Panc1 (cell line): ENCODE data around the gene DOLK. TPM values are rescaled to one million over a fixed set of nuclear protein-coding genes. Genes with fewer than 3 reads are reported as not detected.

Experiments
- ATAC-seq: fragments of 200-7000 bp; cut with Tn5 transposase; 2 replicates; pipeline ENCODE4 v1.9.1; 2020; ENCODE audit warnings: mild to moderate bottlenecking, moderate library complexity
- BruUV-seq: library from RNA; stranded (reverse); fragments of 400-500 nt; replicated peaks from 2 replicates; lab custom pipeline; 2021; lab: Mats Ljungman, UMichigan
- CTCF ChIA-PET: fragments of 300-600 bp; sonication (Branson Sonifier 250); formaldehyde crosslinking; loops from one replicate; lab custom pipeline; 2022; ENCODE audit warnings: antibody characterized with exemption; lab: Charles Lee
- POLR2A ChIA-PET: fragments of 300-600 bp; sonication (Branson Sonifier 250); formaldehyde crosslinking; loops from one replicate; lab custom pipeline; 2022; ENCODE audit warnings: antibody characterized with exemption; lab: Charles Lee
- DNase-seq: peaks from one replicate; pipeline ENCODE4 v3.0.0-alpha.2; 2010; ENCODE audit warnings: low read depth, low spot score
- H3K27ac ChIP-seq: 2 replicates; pipeline ENCODE4 v1.5.1; 2011; ENCODE audit warnings: mild to moderate bottlenecking, low read length, inconsistent platforms
- H3K27me3 ChIP-seq: fragments of 200-500 bp; sonication (Bioruptor generic); 2 replicates; pipeline ENCODE4 v1.6.0; 2014; ENCODE audit warnings: low read length, inconsistent platforms; ENCODE audit not compliant: control insufficient read depth, insufficient read depth
- H3K36me3 ChIP-seq: fragments of 200-500 bp; sonication (Bioruptor generic); 2 replicates; pipeline ENCODE4 v1.5.1; 2014; ENCODE audit warnings: inconsistent platforms, mild to moderate bottlenecking, low read length, moderate library complexity; ENCODE audit not compliant: control insufficient read depth, insufficient read depth
- H3K4me1 ChIP-seq: 2 replicates; pipeline ENCODE4 v1.5.1; 2011; ENCODE audit warnings: inconsistent platforms, mild to moderate bottlenecking, low read length, moderate library complexity; ENCODE audit not compliant: control insufficient read depth, insufficient read depth
- H3K4me3 ChIP-seq, 2 experiments: 2 replicates each; pipeline ENCODE4 v1.5.1; 2011 to 2012; ENCODE audit warnings: low read depth in 2 of 2, low read length in 2 of 2, mild to moderate bottlenecking in 2 of 2, inconsistent platforms in 1 of 2, moderate library complexity in 1 of 2
- H3K9me3 ChIP-seq: fragments of 200-500 bp; sonication (Bioruptor generic); 2 replicates; pipeline ENCODE4 v1.5.1; 2014; ENCODE audit warnings: low read depth, mild to moderate bottlenecking, inconsistent platforms, low read length, moderate library complexity; ENCODE audit not compliant: control insufficient read depth, insufficient read depth
- CTCF ChIP-seq: fragments of 450-650 bp; IDR thresholded peaks from 2 replicates; pipeline ENCODE4 v1.5.1; 2017; ENCODE audit warnings: mild to moderate bottlenecking
- POLR2AphosphoS5 ChIP-seq: IDR thresholded peaks from 2 replicates; pipeline ENCODE4 v1.6.1; 2012; ENCODE audit warnings: mild to moderate bottlenecking, low read depth, low read length, moderate library complexity
- REST ChIP-seq, 2 experiments: IDR thresholded peaks; 2 replicates each; pipeline ENCODE4 v1.6.1; 2011 to 2012; ENCODE audit warnings: low read depth in 2 of 2, control low read depth in 1 of 2, low read length in 1 of 2, mild to moderate bottlenecking in 1 of 2, moderate library complexity in 1 of 2; ENCODE audit not compliant: insufficient read depth in 1 of 2
- SIN3A ChIP-seq: IDR thresholded peaks from 2 replicates; pipeline ENCODE4 v1.6.1; 2012; ENCODE audit warnings: low read depth, mild to moderate bottlenecking, low read length, moderate library complexity, borderline replicate concordance; ENCODE audit not compliant: insufficient read depth
- TCF7L2 ChIP-seq: IDR thresholded peaks from 2 replicates; pipeline ENCODE4 v1.6.1; 2011; ENCODE audit warnings: mild to moderate bottlenecking, low read depth, low read length, inconsistent platforms
- in situ Hi-C: cut with HindIII; loops from 2 replicates; pipeline ENCODE4 v1.10.0; 2016; ENCODE audit warnings: low sequenced_read_pairs, low pct_unique_long_range_greater_than_20kb
- intact Hi-C: fragments of 100-400 bp; cut with micrococcal nuclease; formaldehyde crosslinking; loops from one replicate; pipeline ENCODE4 v1.10.0; 2022; ENCODE audit not compliant: unreplicated experiment
- total RNA-seq: library from RNA; stranded (reverse); gene quantifications from one replicate; pipeline ENCODE4 v1.2.1, GENCODE V29; 2021; ENCODE audit not compliant: unreplicated experiment

Gene DOLK
- total RNA-seq, 1 experiment from 2014 or later, result 20.0 TPM

GRCh38 chr9:128905964-128906363, 41.4 kb downstream of the DOLK start:
- Histone ChIP-seq H3K36me3 (no peaks in the 10 kb centered on the region), H3K27me3 (no peaks in the 10 kb centered on the region), H3K4me3 (no peak overlapping the region), H3K4me1 (no peaks in the 10 kb centered on the region), H3K9me3 (no peaks in the 10 kb centered on the region), H3K27ac (no peak overlapping the region)
- no peak for TF ChIP-seq TCF7L2
- TF ChIP-seq CTCF, result no peak
- no peak for TF ChIP-seq POLR2AphosphoS5
- no peak for TF ChIP-seq REST (IDR thresholded peaks at IDR 0.05; ENCODE audit: insufficient read depth in 1 of 2, low read depth in 2 of 2, low read length in 1 of 2)
- TF ChIP-seq SIN3A, result no peak
- DNase-seq (no peak), ATAC-seq (no peak)
- in situ Hi-C loops (no loop called here), intact Hi-C loops (no loop called here)
- BruUV-seq, result no TSS peak
- ChIA-PET CTCF (no interaction called here), POLR2A (no interaction called here)

- POLR2A ChIA-PET, result interaction anchor here (0.6 kb wide), 1 partner anchor 190 kb away, joined by 4 read pairs; no protein-coding TSS in a partner anchor
- DNase-seq, result no peak
- Histone ChIP-seq H3K27ac (no peak overlapping the region), H3K4me1 (no peaks in the 10 kb centered on the region), H3K27me3 (no peaks in the 10 kb centered on the region), H3K36me3 (no peaks in the 10 kb centered on the region), H3K9me3 (no peaks in the 10 kb centered on the region), H3K4me3 (no peak overlapping the region)
- CTCF ChIA-PET, result no interaction called here
- TF ChIP-seq POLR2AphosphoS5 (no peak), CTCF (no peak), REST (IDR thresholded peaks at IDR 0.05; ENCODE audit: insufficient read depth in 1 of 2, low read depth in 2 of 2, low read length in 1 of 2) (no peak), SIN3A (no peak), TCF7L2 (no peak)
- intact Hi-C loops, result no loop called here
- in situ Hi-C loops, result no loop called here
- BruUV-seq, result no TSS peak
- no peak for ATAC-seq
Observed at GRCh38 chr9:128903871-128904620, 43.4 kb downstream of the DOLK start.
